Tibial nerve (tissue), 4 donors: ENCODE data around the gene CMC2.

ENCODE experiments used
- CTCF ChIP-seq, 5 experiments: fragments of 200-600 bp in 3 of 5; fragments of 450-650 bp in 2 of 5; sonication (generic) in 3 of 5; IDR thresholded peaks; one replicate each; pipeline ENCODE4 v1.5.1; 2016 to 2019; ENCODE audit warnings: antibody characterized with exemption in 5 of 5, mild to moderate bottlenecking in 3 of 5, moderate library complexity in 2 of 5
- EP300 ChIP-seq, 2 donors: sonication (generic); formaldehyde crosslinking; IDR thresholded peaks; one replicate each; pipeline ENCODE4 v1.6.1; 2017; ENCODE audit warnings: antibody characterized with exemption in 2 of 2, mild to moderate bottlenecking in 1 of 2
- POLR2A ChIP-seq, 2 donors: fragments of 450-650 bp; IDR thresholded peaks; one replicate each; pipeline ENCODE4 v1.6.1; 2017; ENCODE audit warnings: antibody characterized with exemption in 2 of 2, mild to moderate bottlenecking in 2 of 2, moderate library complexity in 2 of 2

- no peak for TF ChIP-seq POLR2A (IDR thresholded peaks at IDR 0.05)
- TF ChIP-seq EP300 (IDR thresholded peaks at IDR 0.05): no peak
- TF ChIP-seq CTCF (IDR thresholded peaks at IDR 0.05): no peak
Observed at GRCh38 chr16:81012974-81013373, 6.3 kb upstream of the CMC2 start.
